Measurements from ENCODE around the gene RAB40C.

RAB40C gene

DNA sequence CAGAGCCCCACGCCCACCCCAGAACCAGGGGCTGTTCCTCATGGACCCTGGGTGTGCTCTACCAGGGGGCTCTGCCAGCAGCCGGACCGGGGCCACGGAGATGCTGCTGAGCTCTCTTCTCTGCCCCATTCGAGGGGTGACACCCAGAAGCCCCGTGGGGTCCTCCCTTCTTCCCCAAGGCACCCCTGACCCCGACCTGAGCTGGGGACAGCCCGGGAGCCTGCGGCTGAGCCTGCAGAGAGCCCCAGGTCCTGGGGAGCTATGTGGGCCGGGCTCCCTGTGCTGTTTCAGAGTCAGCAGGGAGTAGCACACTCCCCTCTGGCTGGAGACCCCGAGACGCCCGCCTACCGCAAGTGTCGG is 30.9 kb upstream of the RAB40C start:
- DNase-seq (ENCODE audit: low read depth, low spot score), result no peak

DNA sequence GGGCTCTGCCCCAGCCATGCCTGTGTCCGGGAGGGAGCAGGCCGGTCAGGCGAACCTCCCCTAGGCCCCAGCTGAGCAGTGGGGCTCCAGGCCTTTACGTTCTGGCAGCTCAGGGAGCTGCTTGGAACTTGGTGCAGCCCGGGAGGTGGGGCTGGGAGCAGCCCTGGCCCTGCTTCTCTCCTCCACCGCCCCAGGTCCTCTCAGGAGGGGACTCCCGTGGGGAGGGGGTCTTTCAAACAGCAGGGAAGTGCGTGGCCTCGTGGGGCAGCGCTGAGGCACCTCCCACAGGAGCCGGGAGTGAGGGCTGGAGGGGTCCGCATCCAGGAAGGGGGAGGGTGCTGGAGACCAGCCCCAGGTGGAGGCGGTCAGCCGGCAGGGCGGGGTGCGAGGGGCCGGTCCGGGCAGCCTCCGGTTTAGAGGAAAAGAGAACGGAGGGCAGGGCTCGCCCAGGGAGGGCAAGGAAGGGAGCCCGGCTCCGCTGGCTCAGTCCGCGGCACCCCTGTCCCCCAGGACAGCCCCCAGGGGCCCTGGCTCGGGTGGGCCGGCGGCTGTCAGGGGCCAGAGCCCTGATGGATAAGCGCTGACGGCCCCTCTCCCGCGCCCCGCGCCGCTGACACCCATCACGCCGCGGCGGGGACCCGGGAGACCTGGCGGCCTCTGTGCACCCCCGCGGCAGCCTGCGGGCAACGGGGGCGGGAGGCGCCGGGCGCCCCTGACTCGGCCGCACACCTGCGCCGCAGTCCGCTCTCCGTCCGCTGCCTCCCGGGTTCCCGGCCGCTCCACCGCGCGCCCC is 30.3 kb upstream of the RAB40C start:
- no peak for DNase-seq (ENCODE audit: low read depth, low spot score)

DNA sequence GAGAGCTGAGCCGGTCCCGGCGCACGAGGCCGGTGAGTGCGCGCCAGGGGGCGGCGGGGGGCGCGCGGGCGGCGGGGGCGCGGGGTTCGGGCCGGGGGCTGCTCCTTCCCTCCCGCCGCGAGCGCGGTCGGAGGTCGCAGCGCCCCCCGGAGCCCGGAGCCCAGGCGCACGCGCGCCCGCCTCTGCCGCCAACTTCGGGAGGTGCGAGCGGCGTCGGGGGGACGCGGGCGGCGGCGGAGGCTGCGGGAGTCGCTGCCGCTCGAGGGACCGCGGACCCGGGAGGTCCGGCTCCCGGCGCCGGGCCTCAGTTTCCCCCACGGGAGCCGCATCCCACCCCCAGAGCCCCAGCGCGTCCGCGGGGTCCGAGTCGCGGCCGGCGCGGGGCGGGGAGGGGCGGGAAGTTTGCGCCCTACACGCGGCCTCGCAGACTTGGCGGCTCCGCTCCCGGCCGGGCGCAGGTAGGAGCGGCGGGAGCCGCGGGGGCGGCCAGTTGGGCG is 29.6 kb upstream of the RAB40C start, which contains the start of gene PRR35:
Gene PRR35 (plus strand): TSS at position 191 of the 497 bp plus-strand sequence. CDS start 2,901 bp downstream, outside the sequence.
- DNase-seq (ENCODE audit: low read depth, low spot score), result no peak

DNA sequence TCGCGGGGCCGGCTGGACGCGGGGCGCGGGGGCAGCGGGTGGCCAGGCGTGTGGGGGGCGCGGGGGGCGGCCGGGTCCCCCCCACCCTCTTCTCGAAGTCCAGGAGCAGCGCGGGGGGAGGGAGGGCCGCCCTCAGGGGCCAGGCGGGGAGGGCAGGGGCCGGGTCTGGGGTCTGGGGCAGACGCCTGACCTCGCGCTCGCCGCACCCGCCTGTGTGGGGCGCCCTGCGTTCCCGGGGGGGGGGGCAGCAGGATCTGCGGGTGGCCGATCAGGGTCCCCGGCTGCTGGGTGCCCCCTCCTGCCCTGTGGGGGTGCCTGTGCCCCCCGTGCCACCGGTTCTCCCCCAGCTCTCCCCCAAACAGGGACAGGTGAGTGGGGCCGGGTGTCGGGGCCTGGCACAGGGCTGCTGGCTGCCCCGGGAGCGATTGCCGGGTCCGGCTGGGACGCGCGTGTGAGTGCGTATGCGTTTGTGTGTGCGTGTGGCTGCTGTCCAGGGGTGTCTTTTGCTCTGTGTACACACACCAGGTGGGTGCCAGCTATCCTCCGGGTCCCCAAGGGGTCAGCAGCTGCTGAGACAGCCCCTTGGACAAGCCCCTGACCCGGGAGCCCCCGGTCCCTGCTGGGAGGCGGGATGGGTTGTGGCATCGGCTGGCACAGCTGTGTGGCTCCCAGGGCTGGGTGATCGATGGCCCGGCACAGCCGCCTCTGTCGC is 29.0 kb upstream of the RAB40C start:
- DNase-seq (ENCODE audit: low read depth, low spot score), result no peak

DNA sequence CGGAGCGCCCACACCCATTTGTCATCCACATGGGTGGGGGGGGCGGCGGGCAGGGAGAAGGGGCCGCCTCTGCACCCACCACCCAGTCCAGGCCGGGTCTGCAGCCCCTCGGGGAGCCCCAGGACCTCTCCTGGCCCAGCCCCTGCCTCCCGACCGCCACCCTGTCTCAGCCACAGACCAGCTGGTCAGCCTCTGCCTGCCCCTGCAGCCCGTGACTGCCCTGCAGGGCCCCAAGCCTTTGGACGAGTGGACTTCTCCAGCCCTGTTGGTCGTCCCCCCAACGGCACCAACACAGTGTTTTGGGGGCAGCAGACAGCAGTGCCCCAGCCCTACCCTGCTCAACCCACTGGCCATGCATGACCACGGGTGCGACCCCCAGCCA is 28.5 kb upstream of the RAB40C start:
- DNase-seq (ENCODE audit: low read depth, low spot score), result no peak

DNA sequence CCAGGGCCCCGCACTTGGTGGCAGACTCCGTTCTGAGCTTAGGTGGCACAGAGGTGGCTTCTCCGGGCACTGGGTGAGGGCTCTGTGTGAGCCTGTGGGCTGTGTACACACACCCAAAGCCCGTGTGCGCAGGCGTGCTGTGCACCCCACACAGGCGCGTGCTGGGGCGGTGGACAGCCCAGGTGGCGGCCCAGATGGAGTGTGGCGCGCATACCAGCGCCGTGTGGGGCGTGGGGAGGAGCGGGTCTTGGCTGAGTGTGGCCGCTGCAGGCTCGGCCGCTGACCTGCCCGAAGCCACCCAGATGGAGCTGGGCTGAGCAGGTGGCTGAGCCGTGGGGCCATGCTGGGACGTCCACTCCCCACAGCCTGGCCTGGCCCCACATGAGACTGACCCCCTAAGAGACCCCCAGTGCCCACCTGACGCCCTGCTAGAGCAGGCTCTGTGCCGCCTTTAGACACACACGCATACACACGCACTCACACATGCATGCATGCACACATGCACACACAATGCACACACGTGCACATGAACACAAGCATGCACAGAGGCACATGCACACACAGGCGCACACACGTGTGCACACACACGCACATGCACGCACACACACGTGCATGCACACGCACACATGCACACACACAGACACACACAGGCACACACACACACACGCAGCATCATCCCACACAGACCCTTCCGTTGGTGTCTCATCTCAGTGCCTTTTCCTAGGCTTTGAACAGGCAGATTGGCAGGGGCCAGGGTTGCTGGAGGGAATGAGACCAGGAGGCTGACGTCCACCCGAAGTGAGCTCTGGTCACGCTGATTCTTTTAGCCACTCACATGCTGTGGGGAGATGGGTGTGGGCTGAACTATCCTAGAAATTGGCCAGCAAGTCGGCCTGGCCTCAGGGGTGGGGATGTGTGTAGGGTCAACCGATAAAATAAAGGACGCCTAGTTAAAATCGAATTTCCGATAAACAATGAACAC is 27.6 kb upstream of the RAB40C start:
- DNase-seq (ENCODE audit: low read depth, low spot score), result no peak

DNA sequence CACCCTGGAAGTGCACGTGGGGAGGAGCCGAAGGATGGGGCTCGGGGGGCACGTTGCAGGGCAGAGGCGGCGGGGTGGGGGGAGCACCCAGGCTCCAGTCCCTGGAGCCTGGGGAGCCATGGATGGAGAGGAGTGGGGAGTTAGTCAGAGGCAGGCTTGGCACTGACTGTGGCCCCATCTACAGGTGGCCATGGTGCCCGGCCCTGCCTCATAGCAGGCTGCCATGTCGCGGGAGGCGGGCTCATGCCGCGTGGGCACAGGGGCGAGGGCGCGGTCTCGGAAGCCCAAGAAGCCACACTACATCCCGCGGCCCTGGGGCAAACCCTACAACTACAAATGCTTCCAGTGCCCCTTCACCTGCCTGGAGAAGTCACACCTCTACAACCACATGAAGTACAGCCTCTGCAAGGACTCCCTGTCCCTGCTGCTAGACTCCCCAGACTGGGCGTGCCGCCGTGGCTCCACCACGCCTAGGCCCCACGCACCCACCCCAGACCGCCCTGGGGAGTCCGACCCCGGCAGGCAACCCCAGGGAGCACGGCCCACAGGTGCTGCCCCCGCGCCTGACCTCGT is 26.7 kb upstream of the RAB40C start:
- DNase-seq (ENCODE audit: low read depth, low spot score), result no peak

DNA sequence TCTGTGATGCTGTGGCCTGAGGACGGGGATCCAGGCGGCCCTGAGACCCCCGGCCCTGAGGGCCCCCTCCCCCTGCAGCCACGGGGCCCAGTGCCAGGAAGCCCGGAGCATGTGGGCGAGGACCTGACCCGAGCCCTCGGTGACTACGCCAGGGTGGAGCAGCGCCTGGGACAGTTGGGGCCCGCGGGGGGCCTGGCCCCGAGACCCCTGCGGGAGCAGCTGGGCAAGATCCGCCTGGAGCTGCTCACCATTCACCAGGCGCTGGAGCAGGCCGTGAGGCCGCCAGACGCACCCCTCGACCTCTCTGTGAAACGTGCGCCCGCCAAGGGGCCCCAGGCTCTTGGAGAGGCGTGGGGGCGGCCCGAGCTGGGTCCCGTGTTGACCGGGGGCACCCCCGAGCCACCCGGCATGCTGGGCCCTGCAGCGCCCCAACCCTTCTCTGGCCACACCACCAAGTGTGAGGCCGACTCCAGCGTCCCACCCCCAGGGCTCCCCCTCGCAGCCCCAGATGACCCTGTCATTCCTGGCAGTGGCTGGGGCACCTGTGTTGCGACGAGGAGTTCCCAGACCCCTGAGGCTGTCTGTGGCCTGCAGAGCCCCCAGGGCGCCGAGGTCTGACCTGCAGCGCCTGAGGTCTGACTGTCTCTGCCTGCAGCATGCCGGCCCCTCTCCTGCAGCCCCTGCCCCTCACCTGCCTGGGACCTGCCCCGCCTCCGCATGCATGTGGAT is 25.0 kb upstream of the RAB40C start:
- DNase-seq (ENCODE audit: low read depth, low spot score), result no peak

DNA sequence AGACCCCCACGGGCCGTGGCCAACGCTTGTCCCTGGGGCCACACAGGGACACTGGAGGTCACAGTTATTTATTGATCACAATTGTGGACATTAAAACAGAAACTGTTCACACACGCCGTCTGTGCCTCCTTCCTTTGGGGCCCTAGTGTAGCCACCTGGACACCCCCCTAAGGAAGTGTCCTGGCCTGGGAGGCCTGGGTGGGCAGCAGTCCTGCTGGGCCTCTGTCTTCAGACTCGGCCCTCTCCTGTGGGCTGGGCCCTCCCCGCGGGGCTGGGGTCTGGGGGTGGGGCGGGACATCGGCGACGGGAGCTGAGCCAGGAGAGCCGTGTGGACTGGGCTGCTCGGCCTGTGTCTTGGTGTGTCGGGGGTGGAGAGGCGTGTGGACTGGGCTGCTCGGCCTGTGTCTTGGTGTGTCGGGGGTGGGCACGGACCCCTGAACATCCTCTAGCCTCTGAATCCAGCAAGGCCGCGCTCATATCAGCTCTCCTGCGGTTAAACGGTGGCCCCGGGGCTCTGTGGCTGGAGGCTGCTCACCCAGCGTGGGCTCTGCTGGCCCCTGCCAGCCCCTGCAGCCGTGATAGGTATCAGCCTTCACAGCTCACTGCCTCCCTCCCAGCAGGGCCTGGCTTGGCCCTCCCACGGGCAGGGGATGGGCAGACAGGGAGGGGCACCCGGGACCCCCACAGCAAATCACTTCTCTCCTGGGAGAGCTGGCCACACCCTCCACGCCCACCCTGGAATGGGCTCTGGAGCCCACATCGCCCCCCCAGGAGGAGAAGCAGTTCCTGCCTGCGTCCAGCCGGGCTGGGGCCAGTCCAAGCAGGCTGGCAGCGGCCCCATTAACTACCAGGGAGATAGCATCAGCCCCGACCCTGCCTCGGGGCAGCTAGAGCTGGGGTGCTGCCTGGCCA is 24.2 kb upstream of the RAB40C start:
- DNase-seq (ENCODE audit: low read depth, low spot score), result no peak

DNA sequence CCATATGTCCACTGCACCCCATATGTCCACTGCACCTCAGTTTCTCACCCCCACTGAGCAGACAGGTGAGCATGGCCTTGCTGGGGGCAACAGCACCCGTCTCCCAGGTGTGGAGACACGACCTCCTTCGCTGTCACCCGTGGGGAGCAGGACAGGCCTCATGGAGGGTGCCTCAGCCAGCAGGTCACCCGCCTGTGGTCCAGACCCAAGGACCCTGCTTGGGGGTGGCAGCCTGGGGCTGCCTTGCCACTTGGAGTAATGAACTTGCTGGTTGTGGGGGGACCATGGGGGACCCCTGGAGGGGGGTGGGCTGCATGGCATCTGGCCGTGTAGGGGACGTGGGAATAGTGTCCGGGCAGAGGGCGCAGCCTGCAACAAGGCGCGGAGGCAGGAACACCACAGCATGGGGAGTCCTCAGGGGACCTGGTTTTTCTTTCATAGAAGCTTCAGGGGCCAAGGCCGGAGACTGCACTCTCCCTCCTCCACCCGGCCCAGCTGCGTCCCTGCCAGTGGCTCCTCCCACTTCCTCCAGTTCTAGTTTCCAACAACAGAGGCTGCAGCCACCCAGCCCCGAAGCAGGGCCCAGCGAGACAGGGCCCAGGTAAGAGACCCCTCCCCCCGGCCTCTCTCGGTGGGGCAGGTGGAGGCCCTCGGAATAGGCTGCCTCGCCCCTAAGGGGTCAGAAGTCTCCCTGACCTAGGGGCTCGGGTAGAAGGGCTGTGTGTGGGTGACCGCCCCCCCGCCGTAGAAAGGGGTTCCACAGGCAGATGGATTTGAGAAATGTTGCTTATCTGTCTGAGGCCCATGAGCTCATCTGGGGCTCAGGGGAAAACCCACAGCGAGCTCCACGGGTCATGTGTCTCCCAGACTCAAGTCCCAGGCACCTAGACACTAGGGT is 23.1 kb upstream of the RAB40C start, which contains the start of gene NHLRC4:
Gene NHLRC4 (plus strand): TSS at position 531 of the 898 bp plus-strand sequence. CDS start 1,043 bp downstream, outside the sequence.
- no peak for DNase-seq (ENCODE audit: low read depth, low spot score)

DNA sequence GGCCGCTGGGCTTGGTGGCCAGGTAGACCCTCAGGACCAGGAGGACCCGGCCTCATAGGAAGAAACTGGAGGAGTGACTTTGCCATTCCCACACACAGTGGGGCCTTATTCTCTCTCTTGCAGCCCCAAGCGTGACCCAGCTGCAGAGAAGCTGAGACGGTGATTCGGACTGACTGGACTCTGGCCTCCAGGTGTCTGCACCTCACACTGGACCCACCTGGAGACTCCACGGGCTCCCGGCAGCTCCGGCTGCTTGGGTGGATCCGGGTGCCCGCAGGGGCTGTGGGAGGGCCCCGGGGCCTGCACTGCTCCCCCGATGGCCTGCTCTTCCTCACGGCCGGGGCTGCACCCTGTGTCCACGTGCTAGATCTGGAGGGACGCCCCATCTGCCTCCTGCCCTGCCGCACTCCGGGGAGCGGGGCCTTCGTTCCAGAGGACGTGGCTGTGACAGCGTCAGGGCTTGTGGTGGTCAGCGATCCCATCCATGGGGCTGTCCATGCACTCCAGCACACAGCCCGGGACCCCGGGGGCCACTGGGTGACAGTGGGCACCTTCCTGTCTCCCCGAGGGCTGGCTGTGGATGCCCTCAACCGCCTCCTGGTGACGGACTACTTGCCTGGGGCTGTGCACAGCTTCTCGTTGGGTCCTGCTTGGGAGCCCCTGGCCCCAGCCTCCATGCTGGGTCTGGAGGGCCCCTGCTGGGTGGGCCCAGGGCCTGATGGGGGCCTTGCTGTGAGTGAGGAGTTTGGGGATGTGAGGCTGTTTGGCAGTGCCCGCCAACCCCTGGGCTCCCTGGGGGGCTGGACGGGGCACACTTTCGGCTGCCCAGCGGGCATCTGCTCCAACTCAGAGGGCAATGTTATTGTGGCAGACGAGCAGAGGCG is 22.3 kb upstream of the RAB40C start:
- DNase-seq (ENCODE audit: low read depth, low spot score), result no peak

DNA sequence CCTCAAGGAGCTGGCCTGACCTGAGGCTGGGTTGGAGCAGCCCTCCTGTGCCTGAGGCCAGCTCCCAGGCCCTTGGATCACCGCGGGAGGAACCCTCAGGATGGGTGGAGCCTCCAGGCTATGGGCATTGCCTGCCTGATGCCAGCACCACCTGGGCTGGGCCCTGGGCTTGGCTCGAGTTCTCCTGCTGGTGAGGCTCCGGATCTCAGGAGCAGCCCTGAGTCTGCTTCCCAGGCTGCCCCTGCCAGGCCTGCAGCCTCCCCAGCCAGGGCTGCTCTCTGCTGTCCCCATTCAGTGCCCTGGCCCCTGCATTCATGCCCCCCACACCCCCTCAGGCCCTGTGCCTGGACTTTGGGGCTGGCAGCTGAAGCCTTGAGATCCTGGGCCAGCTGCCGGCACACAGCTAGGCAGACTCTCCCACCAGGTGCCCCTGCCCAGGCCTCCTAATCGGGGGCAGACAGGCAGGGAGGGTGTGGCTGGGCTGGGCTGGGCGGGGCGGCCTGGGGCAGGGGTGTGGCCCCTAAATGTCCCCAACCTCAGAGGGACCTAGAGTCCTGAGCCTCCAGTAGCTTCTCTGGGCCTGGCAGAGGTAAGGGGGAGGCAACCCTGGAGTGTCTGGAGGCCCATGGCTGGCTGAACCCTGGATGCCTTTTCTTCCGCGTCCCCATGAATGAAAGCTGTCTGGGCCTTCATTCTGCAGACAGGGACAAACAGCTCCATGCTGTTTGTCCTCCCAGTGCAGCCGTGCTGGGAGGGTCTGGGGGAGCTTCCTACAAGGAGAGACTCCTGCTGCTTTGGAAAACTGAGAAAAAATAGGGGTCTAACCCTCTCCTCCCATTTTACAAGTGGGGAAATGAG is 21.2 kb upstream of the RAB40C start:
- no peak for DNase-seq (ENCODE audit: low read depth, low spot score)

DNA sequence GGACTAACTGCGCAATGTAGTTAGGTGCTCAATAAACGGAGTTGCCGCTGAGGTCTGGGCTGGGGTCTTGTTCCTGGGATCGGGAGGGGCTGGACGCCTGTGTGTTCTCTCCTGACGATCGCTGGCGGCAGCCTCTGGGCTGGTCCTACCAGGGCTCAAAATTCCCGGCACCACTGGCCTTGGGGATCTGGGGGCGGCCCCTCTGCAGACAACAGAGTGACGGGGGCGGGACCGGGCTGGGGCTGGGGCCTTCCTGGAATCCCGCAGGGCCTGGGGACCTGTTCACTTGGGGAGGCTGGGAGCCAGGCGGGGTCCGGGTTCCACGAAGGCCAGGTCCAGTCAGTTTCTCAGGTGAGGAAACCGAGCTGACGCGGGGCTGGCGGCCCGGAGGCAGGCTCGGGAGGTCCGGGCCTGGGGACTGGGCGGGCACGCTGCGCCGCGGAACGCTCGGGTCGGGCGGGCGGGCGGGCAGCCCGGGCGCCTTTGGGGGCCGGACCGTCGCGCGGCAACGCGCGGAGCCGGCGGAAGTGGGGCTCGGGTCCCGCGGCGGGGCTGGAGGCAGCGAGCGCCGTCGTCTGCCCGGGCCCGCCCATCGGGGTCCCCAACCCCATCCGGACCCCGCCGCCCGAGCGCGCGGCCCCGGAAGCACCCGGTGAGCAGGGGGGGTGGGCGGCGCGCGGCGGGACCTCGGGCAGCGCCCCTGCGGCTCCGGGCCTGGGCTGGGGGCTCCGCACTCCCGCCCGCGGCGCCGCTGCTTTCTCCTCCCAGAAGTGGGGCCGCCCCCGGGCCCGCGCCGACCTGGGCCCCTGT is 20.2 kb upstream of the RAB40C start, which contains the start of gene PIGQ:
Gene PIGQ (plus strand): TSS at position 524 of the 810 bp plus-strand sequence. CDS start 4,107 bp downstream, outside the sequence.
- DNase-seq (ENCODE audit: low read depth, low spot score), result no peak

DNA sequence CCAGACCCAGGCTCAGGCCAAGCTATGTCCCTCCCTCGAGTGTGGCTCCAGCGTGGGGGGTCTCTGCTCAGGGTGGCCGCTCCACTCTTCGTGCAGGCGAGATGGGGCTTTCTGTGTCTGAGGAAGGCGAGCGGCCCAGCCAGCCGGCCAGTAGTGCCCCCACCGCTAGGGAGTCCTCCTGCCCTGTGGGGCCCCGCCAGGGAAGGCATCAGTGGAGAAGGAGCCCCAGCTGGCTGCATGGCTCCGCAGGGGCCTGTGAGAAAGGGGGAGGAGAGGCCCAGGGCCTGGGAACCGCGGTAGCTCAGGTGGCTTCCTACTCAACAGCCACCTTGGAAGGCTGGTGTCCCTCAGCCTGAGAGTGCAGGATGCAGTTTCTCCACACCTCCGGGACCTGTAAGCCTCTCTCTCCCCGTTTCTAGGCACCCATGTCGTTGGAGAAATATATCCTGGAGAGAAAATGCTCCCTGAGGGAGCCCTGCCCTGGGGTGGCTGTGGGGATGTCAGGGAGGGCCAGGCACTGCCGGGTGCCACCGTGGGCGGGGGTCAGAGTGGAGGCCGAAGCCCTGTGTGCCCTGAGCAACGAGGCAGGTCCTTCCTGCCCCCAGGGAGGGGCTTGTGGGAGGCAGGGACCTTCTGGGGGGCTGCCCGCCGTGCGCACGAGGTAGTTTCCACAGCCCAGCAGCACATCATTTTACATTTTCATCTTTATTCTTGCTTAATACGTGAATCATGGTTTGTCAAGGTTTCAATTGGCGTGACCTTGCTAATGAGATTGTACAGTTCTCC is 16.8 kb upstream of the RAB40C start:
- no peak for DNase-seq (ENCODE audit: low read depth, low spot score)

Data from iPS DF 19.7 (cell line).